Head of caudate nucleus (tissue), 42 donors: ENCODE measurements around the gene CNNM1.

Source experiments
- DNase-seq, 42 donors: peaks; one replicate each; pipeline versions ENCODE4 v3.0.0 to v3.0.0-alpha.2; 2020 to 2021; ENCODE audit warnings: mixed read lengths in 7 of 42
- intact Hi-C: fragments of 100-400 bp; cut with DNase I; formaldehyde crosslinking; loops from one replicate; pipeline ENCODE4 v1.15.0; 2022

The CNNM1 gene

DNA sequence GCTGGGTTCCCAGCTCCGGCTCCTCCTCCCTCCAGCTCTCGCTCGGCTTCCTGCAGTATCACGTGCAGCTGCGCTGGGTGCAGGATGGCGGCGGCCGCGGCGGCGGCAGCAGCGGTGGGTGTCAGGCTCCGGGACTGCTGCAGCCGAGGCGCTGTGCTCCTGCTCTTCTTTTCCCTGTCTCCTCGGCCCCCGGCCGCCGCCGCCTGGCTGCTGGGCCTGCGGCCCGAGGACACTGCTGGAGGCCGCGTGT is at the start of gene CNNM1:
Gene CNNM1, plus strand, starts transcription at position 53 of the 250 bp plus-strand sequence. Its CDS starts 32 bp downstream, at position 85.
- peak in 38 of 42 donors; percentile 30 to 89 (median 74) for DNase-seq
- intact Hi-C loops = no loop called here

DNA sequence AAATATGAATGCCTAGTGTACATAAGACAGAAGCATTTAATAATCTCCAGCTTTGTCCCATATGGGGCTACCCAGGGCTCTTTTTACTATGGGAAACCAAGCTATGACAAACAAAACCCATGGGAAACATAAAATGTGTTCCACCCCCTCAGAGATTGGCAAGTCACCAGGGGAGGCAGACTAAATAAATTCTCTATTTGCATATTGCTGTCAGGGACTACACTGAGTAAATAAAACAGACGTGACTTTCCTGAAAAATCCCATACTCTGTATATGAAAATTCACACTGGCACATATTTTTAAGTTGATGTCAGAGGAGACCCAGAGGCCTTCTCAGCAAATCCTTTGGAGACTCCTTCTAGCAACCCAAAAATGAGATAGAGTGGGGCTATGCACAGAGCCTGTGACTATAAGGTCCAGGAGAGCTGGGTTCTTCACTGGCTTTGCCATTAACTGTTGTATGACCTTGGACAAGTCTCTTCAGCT is 49.5 kb upstream of the CNNM1 start:
- intact Hi-C loops = no loop called here

DNA sequence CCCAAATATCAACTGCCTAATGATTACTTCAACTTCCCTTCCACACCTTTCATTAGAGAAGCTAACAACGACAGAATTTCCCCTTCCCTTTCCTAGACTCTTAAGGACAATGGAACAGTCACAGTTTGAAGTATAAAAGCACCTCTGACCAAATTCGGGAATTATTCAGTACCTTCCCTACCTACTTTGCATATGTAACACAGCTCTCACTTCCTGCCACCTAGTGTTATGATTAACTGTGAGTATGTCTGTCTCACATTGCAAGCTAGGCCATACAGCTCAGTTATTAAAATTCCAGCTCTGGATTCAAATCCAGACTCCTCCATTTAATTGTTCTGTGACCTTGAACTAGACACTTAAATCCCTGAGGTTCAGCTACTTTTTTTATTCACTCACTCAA is 48.7 kb upstream of the CNNM1 start:
- intact Hi-C loops = no loop called here
- no peak for DNase-seq

More for the DNA sequence above, 49.5 kb upstream of the CNNM1 start:
- no peak for DNase-seq

DNA sequence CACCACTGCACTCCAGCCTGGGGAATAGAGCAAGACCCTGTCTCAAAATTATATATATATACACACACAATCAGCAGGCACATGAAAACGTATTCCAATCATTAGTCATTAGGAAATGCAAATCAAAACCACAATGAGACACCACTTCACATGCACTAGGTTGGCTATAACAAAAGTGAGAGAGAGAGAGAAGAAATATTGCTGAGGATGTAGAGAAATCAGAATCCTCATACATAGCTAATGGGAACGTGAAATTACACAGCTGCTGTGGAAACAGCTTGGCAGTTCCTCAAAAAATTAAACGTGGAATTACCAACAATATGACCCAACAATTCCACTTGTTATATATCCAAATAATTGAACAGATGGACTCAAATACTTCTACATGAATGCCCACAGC is 43.3 kb upstream of the CNNM1 start:
- intact Hi-C loops = no loop called here
- DNase-seq = no peak

DNA sequence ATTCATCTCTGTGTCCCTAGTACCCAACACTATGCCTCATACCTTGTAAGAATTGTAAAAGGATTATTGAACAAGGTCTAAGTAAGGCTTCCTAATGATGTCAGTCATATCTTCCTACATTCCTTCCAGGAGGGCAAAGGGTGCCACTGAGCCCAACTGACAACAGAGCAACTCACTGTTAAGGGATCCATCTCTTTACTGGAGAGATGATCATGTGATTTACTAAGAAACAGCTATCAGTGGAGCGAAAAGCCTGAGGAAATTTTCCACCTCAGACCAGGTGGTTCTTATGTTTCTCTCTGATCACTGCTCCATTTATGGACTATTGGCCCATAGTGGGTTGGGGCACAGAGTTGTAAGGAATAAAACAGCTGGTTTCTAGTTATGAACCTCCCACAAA is 38.9 kb upstream of the CNNM1 start:
- intact Hi-C loops = no loop called here

DNA sequence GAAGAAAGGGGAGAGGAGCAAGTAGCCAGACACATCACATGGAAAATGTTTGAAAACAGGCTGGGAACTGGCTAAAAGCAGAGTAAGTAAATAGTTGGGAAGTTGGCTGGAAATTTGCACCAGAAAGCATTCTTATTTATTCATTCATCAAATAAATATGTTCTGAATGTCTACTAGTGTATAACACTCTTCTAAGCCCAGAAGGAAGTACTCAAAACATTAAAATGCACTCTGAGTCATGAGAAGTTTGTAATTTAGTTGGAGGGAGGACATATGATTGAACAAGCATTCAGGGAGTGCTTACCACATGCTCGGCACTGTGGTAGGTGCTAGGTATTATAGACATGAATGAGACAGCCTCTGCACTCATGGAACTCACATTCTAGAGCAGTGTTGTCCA is 37.0 kb upstream of the CNNM1 start:
- intact Hi-C loops = no loop called here
- DNase-seq = no peak

More for the DNA sequence above, 38.9 kb upstream of the CNNM1 start:
- DNase-seq = no peak

DNA sequence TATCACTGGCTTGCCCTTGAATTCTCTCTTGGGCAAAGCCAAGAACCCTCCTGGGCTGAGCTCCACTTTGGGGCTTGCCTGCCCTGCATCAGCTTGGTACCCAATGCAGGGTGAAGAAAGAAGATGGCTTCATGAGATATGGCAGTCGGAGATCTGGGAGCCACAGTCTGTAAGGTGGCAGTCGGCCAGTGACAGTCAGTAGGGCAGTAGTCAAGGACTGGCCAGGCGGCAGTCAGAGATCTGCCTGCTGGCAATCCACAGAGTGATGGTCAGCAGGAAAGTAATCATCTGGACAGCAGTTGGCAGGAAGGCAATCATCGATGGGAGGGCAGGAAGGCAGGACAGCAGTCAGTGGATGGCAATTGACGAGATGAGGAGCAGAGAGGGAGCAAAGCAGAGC is 32.6 kb upstream of the CNNM1 start:
- intact Hi-C loops = no loop called here
- peak in 4 of 42 donors; percentile 2 to 21 (median 10) for DNase-seq

DNA sequence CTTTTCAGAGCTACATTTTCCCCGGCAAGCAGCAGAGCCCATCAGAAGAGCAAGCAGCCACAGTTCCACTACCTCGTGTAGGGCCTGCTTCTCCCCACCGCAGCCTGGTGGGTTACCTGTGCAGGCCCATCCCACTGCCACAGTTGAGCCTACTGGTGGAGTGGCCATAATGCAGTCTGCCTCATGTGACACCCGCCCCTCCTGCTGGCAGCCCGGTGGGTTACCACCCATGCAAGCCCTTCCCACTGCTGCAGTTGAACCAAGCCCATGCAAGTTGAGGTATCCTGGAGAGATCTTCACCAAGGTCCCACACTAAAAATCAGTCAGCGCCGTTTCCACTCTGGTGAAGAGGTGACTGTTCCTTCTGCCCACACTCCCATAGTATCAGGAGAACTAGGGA is 32.1 kb upstream of the CNNM1 start:
- intact Hi-C loops = no loop called here

DNA sequence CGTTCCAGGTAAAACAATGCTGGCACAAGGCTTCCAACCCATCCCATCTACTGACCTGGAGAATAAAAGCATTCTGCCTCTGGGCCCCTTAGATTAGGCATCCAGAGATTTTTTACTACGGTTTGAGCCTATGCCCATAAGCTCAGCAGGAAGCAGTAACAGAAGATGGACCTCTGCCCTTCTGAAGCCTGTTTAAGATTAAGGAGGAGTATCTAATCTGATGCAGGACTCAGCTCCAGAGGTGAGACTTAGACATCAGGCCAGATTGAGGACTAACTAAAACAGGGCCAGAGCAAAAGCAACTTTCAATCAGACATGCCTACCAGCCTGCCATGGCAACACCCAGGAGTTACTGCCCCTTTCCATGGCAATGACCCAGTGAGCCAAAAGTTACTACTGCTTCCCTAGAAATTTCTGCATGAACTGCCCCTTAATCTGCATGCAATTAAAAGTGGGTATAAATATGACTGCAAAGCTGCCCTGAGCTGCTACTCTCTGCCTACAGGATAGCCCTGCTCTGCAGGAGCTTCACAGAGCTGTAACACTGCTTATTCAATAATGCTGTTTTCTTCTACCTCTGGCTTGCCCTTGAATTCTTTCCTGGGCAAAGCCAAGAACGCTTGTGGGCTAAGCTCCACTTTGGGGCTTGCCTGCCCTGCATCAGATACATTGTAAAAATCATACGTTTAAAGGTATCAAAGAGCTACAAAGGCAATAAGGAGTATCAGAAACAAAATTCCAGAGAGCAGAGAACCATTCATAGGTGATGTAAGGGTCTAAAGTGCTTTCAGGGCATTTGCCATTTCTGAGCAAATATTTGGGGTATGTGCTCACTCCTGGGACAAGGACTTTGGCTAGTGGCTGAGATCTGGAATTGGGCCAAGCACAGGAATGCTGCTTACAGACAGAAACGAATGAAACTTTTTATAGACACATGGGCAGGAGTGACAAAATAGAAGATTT is 25.0 kb upstream of the CNNM1 start:
- DNase-seq = no peak
- intact Hi-C loops = no loop called here

More for the DNA sequence above, 32.1 kb upstream of the CNNM1 start:
- no peak for DNase-seq

DNA sequence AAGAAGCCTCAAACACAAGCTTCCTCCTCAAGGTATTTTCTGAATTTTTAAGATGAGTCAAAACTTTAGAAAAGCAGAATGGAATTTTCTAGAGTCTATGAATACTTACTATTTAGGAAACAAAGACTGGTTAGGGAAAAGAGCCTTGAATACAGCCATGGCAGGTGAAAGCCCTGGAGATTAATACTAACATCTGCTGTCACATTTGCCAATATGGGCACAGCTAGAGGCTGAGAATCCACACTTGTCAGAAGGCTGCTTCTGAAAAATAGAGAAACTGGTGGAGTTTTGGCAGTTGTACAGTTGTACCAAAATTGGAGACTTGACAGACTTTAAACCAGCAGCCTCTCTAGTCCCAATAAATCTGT is 24.3 kb upstream of the CNNM1 start:
- DNase-seq = no peak
- intact Hi-C loops = no loop called here

DNA sequence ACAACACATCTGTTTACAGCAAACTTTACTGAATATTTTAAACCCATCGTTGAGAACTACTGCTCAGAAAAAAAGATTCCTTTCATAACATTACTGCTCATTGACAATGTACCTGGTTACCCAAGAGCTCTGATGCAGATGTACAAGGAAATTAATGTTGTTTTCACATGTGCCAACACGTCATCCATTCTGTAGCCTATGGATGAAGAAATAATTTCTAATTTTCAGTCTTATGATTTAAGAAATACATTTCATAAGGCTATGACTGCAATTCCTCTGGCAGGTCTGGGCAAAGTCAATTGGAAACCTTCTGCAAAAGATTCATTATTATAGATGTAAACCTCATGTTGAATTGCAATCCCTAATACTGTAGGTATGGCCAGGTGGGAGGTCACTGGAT is 16.7 kb upstream of the CNNM1 start:
- intact Hi-C loops = no loop called here
- no peak for DNase-seq

DNA sequence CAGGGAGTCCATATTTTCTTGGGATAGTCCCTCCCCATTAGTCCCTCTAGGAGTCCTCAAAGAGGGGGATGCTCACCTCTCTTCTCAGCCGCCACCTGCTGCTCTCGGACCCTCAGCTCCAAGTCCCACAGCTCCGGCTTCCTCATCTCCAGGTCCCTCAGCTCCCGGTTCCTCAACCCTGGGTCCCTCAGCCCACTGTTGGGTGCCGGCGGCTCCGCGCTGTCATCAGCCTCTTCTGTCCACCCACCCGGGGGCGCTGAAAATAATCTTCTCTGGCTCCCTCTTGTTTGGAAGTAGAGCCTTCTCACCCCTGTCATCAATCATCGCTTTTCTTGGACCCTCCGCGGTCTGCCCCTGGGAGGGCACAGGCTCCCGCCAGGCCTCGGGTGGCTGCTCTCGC is 13.3 kb upstream of the CNNM1 start:
- intact Hi-C loops = no loop called here
- DNase-seq = no peak

DNA sequence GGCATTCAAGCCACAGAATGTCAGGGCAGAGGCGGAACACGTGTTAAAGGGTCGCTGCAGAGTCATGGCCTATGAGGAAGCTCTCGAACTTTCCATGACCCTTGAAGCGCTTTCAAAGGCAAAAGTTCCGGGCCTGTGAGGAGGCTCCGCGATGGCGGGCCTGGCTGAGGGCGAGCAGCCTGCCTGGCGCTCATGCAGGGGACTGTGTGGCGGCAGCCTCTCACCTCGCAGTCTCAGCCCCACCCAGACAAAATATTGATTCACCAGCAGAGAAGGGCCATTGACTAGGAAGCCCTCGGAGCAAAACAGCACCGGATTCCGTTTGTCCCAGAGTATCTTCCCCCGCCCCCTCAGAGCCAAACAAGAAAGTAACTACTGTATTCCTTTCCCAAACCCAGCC is 12.8 kb upstream of the CNNM1 start:
- intact Hi-C loops = no loop called here
- no peak for DNase-seq

DNA sequence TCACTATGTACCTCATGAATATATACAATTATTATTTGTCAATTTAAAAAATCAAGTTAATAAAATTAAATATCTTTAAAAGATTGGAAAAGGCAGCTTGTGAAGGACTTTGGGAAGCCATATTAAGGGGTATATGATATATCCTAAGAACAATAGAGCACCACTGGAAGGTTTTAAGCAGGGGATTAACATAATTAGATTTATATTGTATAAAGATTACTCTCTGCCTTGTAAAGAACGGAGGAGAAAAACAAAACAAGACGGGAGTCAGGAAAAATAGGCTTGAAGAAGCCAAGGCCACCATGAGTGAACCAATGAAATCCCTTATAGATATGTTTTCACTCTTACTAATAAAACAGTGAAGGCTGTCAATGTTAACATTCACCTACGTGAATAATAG is 11.1 kb upstream of the CNNM1 start:
- intact Hi-C loops = no loop called here
- DNase-seq = no peak

DNA sequence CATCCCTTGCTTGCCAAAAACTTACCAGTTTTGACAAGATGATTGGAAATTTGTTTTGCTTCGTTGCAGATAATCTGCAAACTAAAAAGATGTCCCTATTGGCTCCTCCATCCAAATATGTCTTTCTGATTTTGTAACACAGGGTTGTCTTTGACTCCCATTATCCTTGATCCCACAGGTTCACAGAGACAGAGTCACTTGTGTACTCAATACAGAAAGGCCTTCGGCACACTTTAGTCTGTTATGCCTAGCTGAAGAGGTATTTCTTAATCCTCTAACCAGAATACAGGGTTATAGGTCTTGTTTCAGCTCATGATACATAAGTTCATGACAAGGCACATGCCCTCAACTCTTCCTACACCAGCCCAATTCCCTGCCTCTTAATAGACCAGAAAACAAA is 10.7 kb upstream of the CNNM1 start:
- DNase-seq = no peak
- intact Hi-C loops = no loop called here

DNA sequence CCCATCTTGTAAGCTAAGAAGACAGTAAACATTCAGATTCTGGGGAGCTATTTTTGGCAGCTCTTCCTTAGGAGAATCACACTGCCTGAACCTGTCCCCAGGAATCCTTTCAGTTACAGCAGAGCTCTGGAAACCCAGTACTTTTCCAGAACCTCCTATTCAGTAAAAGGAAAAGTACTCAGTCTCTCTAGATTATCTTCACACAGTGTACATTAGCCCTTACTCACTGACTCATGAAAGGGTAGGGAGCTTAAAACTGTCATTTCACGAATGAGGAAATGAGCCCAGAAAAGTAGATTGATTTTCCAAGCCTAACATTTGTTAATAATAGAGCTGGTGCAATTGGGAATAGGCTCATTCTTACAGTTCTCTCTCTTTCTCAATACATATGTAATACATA is 3.9 kb upstream of the CNNM1 start:
- intact Hi-C loops = no loop called here
- peak in 4 of 42 donors; percentile 20 to 54 (median 38) for DNase-seq

DNA sequence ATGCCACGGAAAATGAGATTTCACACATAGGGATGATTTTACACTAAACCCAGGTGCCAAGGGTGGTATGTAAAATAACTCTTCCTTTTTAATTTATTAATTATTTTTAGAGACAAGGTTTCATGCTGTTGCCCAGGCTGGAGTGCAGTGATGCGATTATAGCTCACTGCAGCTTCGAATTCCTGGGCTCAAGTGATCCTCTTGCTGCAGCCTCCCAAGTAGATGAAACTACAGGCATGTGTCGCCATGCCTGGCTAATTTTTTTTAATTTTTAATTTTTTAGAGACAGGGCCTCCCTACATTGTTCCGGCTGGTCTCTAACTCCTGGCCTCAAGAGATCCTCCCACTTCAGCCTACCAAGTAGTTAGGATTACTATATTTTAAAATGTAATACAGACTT is 2.3 kb upstream of the CNNM1 start:
- intact Hi-C loops = no loop called here
- DNase-seq = no peak

DNA sequence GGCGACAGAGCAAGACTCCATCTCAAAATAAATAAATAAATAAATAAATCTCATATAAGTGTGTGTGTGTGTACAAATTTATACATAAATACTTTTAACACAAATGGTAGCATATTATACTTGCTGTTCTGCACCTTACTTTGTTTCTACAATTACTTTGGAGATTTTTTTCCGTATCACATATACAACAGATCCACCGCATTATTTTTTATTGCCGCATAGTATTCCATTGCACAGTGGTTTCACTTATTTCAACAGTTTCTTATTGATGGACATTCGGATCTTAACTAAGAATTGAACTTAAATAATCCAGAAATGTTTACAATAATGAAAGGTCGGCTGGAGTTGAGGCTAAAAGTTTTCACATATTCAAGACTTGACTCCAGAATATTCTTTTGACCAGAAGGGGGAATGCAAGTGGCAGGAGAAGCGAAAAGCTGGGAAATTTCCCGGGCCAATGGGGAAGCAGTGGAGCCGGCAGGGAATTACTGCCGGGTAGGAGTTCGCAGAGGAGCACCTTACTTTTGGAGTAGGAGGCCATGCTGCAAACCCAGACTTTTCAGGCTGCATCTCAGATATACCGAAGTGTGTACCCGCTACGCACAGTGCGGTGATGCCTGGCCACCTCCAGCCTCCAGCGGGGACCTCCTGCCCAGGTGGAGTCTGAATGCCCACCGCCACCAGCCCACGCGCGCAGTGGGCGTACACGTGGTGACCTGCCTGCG is 415 bp upstream of the CNNM1 start:
- peak in 35 of 42 donors; percentile 20 to 87 (median 70) for DNase-seq
- intact Hi-C loops = no loop called here

DNA sequence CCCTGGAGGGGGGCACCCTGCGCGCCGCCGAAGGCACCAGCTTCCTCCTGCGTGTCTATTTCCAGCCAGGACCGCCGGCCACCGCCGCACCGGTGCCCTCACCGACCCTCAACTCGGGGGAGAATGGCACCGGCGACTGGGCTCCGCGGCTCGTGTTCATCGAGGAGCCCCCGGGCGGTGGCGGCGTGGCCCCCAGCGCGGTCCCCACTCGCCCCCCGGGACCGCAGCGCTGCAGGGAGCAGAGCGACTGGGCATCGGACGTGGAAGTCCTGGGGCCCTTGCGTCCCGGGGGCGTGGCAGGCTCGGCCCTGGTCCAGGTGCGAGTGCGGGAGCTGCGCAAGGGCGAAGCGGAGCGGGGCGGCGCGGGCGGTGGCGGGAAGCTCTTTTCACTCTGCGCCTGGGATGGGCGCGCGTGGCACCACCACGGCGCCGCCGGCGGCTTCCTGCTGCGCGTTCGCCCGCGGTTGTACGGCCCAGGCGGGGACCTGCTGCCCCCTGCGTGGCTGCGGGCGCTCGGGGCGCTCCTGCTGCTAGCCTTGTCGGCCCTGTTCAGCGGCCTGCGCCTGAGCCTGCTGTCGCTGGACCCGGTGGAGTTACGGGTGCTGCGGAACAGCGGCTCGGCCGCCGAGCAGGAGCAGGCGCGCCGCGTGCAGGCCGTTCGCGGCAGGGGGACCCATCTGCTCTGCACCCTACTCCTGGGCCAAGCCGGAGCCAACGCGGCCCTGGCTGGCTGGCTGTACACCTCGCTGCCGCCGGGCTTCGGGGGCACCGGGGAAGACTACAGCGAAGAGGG is 594 bp downstream of the CNNM1 start:
- peak in 32 of 42 donors; percentile 12 to 70 (median 46) for DNase-seq
- intact Hi-C loops = no loop called here
